Pons (tissue), 1 donor: ENCODE results near the gene MED20.

Source experiments
- DNase-seq: peaks from one replicate; pipeline ENCODE4 v3.0.0-alpha.2; 2016; ENCODE audit warnings: low spot score

MED20 gene

GRCh38 chr6:41914343-41914742 is 6.6 kb downstream of the MED20 start:
- no peak for DNase-seq

GRCh38 chr6:41909727-41910126 is 11.2 kb downstream of the MED20 start:
- no peak for DNase-seq

- DNase-seq, result no peak
Observed at GRCh38 chr6:41901882-41902519, 18.9 kb downstream of the MED20 start.

- no peak for DNase-seq
Observed at GRCh38 chr6:41900861-41901260, 20.1 kb downstream of the MED20 start.

GRCh38 chr6:41896281-41896680 is 24.7 kb downstream of the MED20 start:
- DNase-seq, result no peak

- DNase-seq, result peak; percentile 78
Observed at GRCh38 chr6:41895300-41896233, 25.4 kb downstream of the MED20 start, which contains the start of gene USP49. Gene USP49 (minus strand): TSS chr6:41895375. CDS start chr6:41806983, 88,392 bp downstream.

GRCh38 chr6:41894366-41895299 is 26.3 kb downstream of the MED20 start:
- no peak for DNase-seq

- DNase-seq, result no peak
Observed at GRCh38 chr6:41892921-41893564, 27.9 kb downstream of the MED20 start.

GRCh38 chr6:41887331-41887751 is 33.6 kb downstream of the MED20 start:
- DNase-seq, result no peak

GRCh38 chr6:41885930-41886329 is 35.0 kb downstream of the MED20 start:
- DNase-seq, result no peak

- DNase-seq, result no peak
Observed at GRCh38 chr6:41884957-41885356, 36.0 kb downstream of the MED20 start.

GRCh38 chr6:41881506-41881905 is 39.4 kb downstream of the MED20 start:
- DNase-seq, result no peak

- no peak for DNase-seq
Observed at GRCh38 chr6:41878961-41879405, 42.0 kb downstream of the MED20 start.

- DNase-seq, result no peak
Observed at GRCh38 chr6:41878246-41878645, 42.7 kb downstream of the MED20 start.

GRCh38 chr6:41877051-41877680 is 43.8 kb downstream of the MED20 start:
- no peak for DNase-seq

- no peak for DNase-seq
Observed at GRCh38 chr6:41874741-41875140, 46.2 kb downstream of the MED20 start.

GRCh38 chr6:41872147-41872546 is 48.8 kb downstream of the MED20 start:
- no peak for DNase-seq

GRCh38 chr6:41871691-41872090 is 49.2 kb downstream of the MED20 start:
- no peak for DNase-seq

- no peak for DNase-seq
Observed at GRCh38 chr6:41859356-41859755, 61.6 kb downstream of the MED20 start.

- no peak for DNase-seq
Observed at GRCh38 chr6:41858703-41859102, 62.2 kb downstream of the MED20 start.
